ENCODE data around the gene APP.

APP gene

DNA sequence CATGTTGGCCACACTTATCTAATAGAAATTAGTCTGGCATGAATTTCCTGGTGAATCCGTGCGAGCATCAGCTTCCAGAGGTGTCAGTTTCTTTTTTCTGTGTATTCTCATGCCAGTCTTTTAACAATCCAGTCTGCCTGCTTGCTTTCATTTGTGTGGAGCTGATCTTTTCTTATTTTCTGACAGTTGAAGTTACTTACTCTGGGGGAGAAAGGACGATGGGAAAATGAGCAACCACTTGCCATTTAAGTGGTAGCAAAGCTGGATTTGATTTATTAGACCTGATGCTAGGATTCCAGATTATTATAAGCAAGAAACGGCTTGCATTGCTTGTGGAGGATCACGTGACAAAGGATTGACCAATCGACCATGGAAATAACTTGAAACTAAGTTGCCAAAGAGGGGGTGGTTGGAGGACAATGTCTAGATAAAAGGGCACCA, 24.3 kb upstream of the APP start:
- TF ChIP-seq CTCF (IDR thresholded peaks at IDR 0.05; ENCODE audit: borderline replicate concordance, control extremely low read depth, extremely low read depth, insufficient read depth, missing control alignments): no peak
- DNase-seq (ENCODE audit: low spot score): no peak

GRCh38 chr21:26194326-26194725, 23.8 kb upstream of the APP start:
- in situ Hi-C loops (cut with MboI; ENCODE audit: low sequenced_read_pairs, unreplicated experiment): no loop called here
- no peak for TF ChIP-seq CTCF (IDR thresholded peaks at IDR 0.05; ENCODE audit: borderline replicate concordance, control extremely low read depth, extremely low read depth, insufficient read depth, missing control alignments)
- DNase-seq (ENCODE audit: low spot score): no peak

More for the DNA sequence above, 24.3 kb upstream of the APP start:
- in situ Hi-C loops (cut with MboI; ENCODE audit: low sequenced_read_pairs, unreplicated experiment): no loop called here

DNA sequence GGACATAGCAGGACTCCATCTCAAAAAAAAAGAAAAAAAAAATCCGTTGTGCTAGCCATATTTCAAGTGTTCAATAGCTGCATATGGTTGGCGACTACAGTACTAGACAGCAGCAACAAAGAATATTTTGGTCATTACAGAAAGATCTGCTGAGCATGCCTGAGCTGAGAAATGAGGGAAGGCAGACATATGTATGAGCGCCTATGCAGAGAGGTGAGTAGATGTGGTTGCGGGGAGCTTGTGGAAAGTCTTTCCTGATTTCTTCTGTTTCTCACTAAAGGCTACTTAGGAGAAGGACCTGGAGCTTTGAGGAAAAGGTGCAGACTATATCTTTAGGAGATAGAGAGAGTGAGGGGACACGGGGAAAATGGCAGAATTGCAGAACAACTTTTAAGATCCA, 21.0 kb upstream of the APP start:
- in situ Hi-C loops (cut with MboI; ENCODE audit: low sequenced_read_pairs, unreplicated experiment): no loop called here
- DNase-seq (ENCODE audit: low spot score): no peak
- TF ChIP-seq CTCF (IDR thresholded peaks at IDR 0.05; ENCODE audit: borderline replicate concordance, control extremely low read depth, extremely low read depth, insufficient read depth, missing control alignments): no peak

- no peak for TF ChIP-seq CTCF (IDR thresholded peaks at IDR 0.05; ENCODE audit: borderline replicate concordance, control extremely low read depth, extremely low read depth, insufficient read depth, missing control alignments)
- in situ Hi-C loops (cut with MboI; ENCODE audit: low sequenced_read_pairs, unreplicated experiment): no loop called here
- no peak for DNase-seq (ENCODE audit: low spot score)
Observed at GRCh38 chr21:26188422-26188821, 17.9 kb upstream of the APP start.

DNA sequence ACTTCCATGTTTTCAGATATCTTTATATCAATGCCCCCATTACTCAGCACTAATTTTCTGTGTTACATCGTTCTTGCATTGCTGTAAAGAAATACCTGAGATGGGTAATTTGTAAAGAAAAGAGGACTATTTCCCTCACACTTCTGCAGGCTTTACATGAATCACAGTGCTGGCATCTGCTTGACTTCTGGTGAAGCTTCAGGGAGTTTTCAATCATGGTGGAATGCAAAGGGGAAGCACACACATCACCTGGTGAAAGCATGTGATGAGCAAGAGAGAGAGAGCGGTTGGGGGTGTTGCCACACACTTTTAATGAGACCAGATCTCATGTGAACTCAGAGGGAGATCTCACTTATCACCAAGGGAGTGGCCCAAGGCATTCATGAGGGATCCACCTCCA, 14.9 kb upstream of the APP start:
- no peak for TF ChIP-seq CTCF (IDR thresholded peaks at IDR 0.05; ENCODE audit: borderline replicate concordance, control extremely low read depth, extremely low read depth, insufficient read depth, missing control alignments)
- in situ Hi-C loops (cut with MboI; ENCODE audit: low sequenced_read_pairs, unreplicated experiment): no loop called here
- DNase-seq (ENCODE audit: low spot score): no peak

- no peak for DNase-seq (ENCODE audit: low spot score)
- TF ChIP-seq CTCF (IDR thresholded peaks at IDR 0.05; ENCODE audit: borderline replicate concordance, control extremely low read depth, extremely low read depth, insufficient read depth, missing control alignments): no peak
- in situ Hi-C loops (cut with MboI; ENCODE audit: low sequenced_read_pairs, unreplicated experiment): no loop called here
Observed at GRCh38 chr21:26185021-26185420, 14.5 kb upstream of the APP start.

DNA sequence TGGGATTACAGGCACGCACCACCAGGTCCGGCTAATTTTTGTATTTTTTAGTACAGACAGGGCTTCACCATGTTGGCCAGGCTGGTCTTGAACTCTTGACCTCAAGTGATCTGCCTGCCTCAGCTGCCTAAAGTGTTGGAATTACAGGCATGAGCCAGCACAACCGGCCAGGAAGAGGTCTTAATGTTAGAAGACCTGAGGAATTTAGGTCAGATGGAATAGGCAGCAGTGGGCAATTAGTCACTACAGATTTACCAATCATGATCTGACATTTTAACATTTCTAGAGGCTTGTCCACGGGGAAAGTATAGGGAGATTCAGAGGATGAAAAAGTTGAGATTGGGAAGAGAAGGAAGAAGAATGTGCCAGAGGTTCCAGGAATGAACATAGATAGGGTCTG, 8.9 kb upstream of the APP start:
- in situ Hi-C loops (cut with MboI; ENCODE audit: low sequenced_read_pairs, unreplicated experiment): loop anchor here (10.0 kb wide), 1 partner anchor 285 kb away; no protein-coding TSS in a partner anchor
- no peak for DNase-seq (ENCODE audit: low spot score)

More for the DNA sequence above, 8.9 kb upstream of the APP start:
- TF ChIP-seq CTCF (IDR thresholded peaks at IDR 0.05; ENCODE audit: borderline replicate concordance, control extremely low read depth, extremely low read depth, insufficient read depth, missing control alignments): no peak
